Hypothalamus (tissue), 51 donors: ENCODE results near the gene RGS1.

Experiments
- DNase-seq, 51 donors: peaks; one replicate each; lab custom pipeline; 2025; lab: John Stamatoyannopoulos, UW

RGS1 gene

GRCh38 chr1:192552760-192553191 lies 22.8 kb upstream of the RGS1 start:
- no peak for DNase-seq

GRCh38 chr1:192553741-192554140 lies 21.8 kb upstream of the RGS1 start:
- no peak for DNase-seq

GRCh38 chr1:192554904-192555303 lies 20.7 kb upstream of the RGS1 start:
- no peak for DNase-seq

GRCh38 chr1:192555399-192555798 lies 20.2 kb upstream of the RGS1 start:
- DNase-seq = no peak

- DNase-seq = no peak
Measured at GRCh38 chr1:192557841-192558595, 17.6 kb upstream of the RGS1 start.

- no peak for DNase-seq
Measured at GRCh38 chr1:192559115-192560006, 16.2 kb upstream of the RGS1 start.

- no peak for DNase-seq
Measured at GRCh38 chr1:192561301-192561700, 14.3 kb upstream of the RGS1 start.

GRCh38 chr1:192563129-192563528 lies 12.4 kb upstream of the RGS1 start:
- DNase-seq = no peak

- no peak for DNase-seq
Measured at GRCh38 chr1:192564099-192564498, 11.5 kb upstream of the RGS1 start.

- no peak for DNase-seq
Measured at GRCh38 chr1:192565946-192566345, 9.6 kb upstream of the RGS1 start.

GRCh38 chr1:192566657-192567056 lies 8.9 kb upstream of the RGS1 start:
- no peak for DNase-seq

- DNase-seq = no peak
Measured at GRCh38 chr1:192568063-192568462, 7.5 kb upstream of the RGS1 start.

GRCh38 chr1:192571668-192572067 lies 3.9 kb upstream of the RGS1 start:
- DNase-seq = no peak

- no peak for DNase-seq
Measured at GRCh38 chr1:192573499-192573898, 2.1 kb upstream of the RGS1 start.

GRCh38 chr1:192574073-192574472 lies 1.5 kb upstream of the RGS1 start:
- DNase-seq = no peak

GRCh38 chr1:192576190-192577144 lies 894 bp downstream of the RGS1 start:
- no peak for DNase-seq

GRCh38 chr1:192577145-192578140 lies 1.9 kb downstream of the RGS1 start:
- DNase-seq = no peak

- DNase-seq = no peak
Measured at GRCh38 chr1:192578144-192578909, 2.8 kb downstream of the RGS1 start.
